HG03139 (cell line): Measurements from ENCODE around the gene SLIT3.

ENCODE experiments used
- ATAC-seq: cut with Tn5 transposase; IDR thresholded peaks from one replicate; pipeline ENCODE4 v1.9.1; 2021; ENCODE audit not compliant: unreplicated experiment

The SLIT3 gene

GRCh38 chr5:168975331-168975730, 325.6 kb downstream of the SLIT3 start:
- no peak for ATAC-seq

- ATAC-seq, result no peak
Measured at GRCh38 chr5:168974082-168974481, 326.9 kb downstream of the SLIT3 start.

- ATAC-seq, result no peak
Measured at GRCh38 chr5:168972731-168973130, 328.2 kb downstream of the SLIT3 start.

GRCh38 chr5:168971100-168971499, 329.8 kb downstream of the SLIT3 start:
- ATAC-seq, result no peak

- no peak for ATAC-seq
Measured at GRCh38 chr5:168969326-168969886, 331.5 kb downstream of the SLIT3 start.

- no peak for ATAC-seq
Measured at GRCh38 chr5:168967882-168968620, 332.9 kb downstream of the SLIT3 start.

GRCh38 chr5:168965638-168966037, 335.3 kb downstream of the SLIT3 start:
- ATAC-seq, result no peak

- ATAC-seq, result no peak
Measured at GRCh38 chr5:168964182-168964581, 336.8 kb downstream of the SLIT3 start.

- no peak for ATAC-seq
Measured at GRCh38 chr5:168962306-168962705, 338.6 kb downstream of the SLIT3 start.

- no peak for ATAC-seq
Measured at GRCh38 chr5:168961681-168962080, 339.3 kb downstream of the SLIT3 start.

- ATAC-seq, result no peak
Measured at GRCh38 chr5:168960497-168960896, 340.4 kb downstream of the SLIT3 start.

- no peak for ATAC-seq
Measured at GRCh38 chr5:168953351-168953750, 347.6 kb downstream of the SLIT3 start.

- no peak for ATAC-seq
Measured at GRCh38 chr5:168952196-168952595, 348.7 kb downstream of the SLIT3 start.

GRCh38 chr5:168951769-168952168, 349.2 kb downstream of the SLIT3 start:
- no peak for ATAC-seq

- no peak for ATAC-seq
Measured at GRCh38 chr5:168951356-168951755, 349.6 kb downstream of the SLIT3 start.

GRCh38 chr5:168950241-168950951, 350.5 kb downstream of the SLIT3 start:
- no peak for ATAC-seq

- no peak for ATAC-seq
Measured at GRCh38 chr5:168948746-168949145, 352.2 kb downstream of the SLIT3 start.

- ATAC-seq, result peak; percentile 56
Measured at GRCh38 chr5:168947212-168947868, 353.6 kb downstream of the SLIT3 start.

GRCh38 chr5:168946363-168946762, 354.6 kb downstream of the SLIT3 start:
- no peak for ATAC-seq

GRCh38 chr5:168944004-168944403, 356.9 kb downstream of the SLIT3 start:
- ATAC-seq, result no peak

- ATAC-seq, result no peak
Measured at GRCh38 chr5:168943091-168943884, 357.7 kb downstream of the SLIT3 start.
